Measurements from ENCODE around the gene ADAMTSL1.

DNA sequence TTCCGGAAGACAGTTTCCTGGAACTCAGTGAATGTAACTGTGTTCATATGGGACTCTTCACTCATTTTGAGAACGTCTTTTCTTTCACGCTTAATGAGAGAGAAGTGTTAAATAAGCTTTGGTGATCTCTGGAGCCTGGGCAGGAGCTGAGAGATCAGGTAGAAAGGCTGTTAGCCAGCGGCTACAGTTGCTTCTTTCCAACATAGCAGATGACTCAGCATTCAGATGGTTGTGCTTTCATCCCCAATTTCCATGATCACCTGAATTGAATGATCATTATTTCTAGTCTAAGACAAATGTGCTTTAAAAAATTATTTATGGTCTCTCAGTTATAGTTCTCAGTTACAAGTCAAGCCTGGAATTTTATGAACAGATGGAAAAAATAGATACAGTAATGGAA lies 234.5 kb downstream of the ADAMTSL1 start:
- no peak for TF ChIP-seq ZFX (IDR thresholded peaks at IDR 0.05)
- no peak for TF ChIP-seq ATF3 (IDR thresholded peaks at IDR 0.05)
- no peak for TF ChIP-seq CTCF (IDR thresholded peaks at IDR 0.05 in 2 of 3, conservative IDR thresholded peaks at IDR 0.05 in 1 of 3; ENCODE audit: borderline replicate concordance in 1 of 3, insufficient read depth in 1 of 3, low read depth in 2 of 3, low read length in 2 of 3)
- no peak for TF ChIP-seq POLR2A (IDR thresholded peaks at IDR 0.05; ENCODE audit: borderline replicate concordance, extremely low read depth, insufficient read depth, insufficient read length)
- TF ChIP-seq, protein P1, sequence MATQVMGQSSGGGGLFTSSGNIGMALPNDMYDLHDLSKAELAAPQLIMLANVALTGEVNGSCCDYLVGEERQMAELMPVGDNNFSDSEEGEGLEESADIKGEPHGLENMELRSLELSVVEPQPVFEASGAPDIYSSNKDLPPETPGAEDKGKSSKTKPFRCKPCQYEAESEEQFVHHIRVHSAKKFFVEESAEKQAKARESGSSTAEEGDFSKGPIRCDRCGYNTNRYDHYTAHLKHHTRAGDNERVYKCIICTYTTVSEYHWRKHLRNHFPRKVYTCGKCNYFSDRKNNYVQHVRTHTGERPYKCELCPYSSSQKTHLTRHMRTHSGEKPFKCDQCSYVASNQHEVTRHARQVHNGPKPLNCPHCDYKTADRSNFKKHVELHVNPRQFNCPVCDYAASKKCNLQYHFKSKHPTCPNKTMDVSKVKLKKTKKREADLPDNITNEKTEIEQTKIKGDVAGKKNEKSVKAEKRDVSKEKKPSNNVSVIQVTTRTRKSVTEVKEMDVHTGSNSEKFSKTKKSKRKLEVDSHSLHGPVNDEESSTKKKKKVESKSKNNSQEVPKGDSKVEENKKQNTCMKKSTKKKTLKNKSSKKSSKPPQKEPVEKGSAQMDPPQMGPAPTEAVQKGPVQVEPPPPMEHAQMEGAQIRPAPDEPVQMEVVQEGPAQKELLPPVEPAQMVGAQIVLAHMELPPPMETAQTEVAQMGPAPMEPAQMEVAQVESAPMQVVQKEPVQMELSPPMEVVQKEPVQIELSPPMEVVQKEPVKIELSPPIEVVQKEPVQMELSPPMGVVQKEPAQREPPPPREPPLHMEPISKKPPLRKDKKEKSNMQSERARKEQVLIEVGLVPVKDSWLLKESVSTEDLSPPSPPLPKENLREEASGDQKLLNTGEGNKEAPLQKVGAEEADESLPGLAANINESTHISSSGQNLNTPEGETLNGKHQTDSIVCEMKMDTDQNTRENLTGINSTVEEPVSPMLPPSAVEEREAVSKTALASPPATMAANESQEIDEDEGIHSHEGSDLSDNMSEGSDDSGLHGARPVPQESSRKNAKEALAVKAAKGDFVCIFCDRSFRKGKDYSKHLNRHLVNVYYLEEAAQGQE (IDR thresholded peaks at IDR 0.05; ENCODE audit: low read depth) = no peak
